Right lobe of liver (tissue), 4 donors: ENCODE measurements around the gene RUNX2.

ENCODE experiments used
- CTCF ChIP-seq, 4 donors: fragments of 200-600 bp in 3 of 4; fragments of 450-650 bp in 1 of 4; IDR thresholded peaks; one replicate each; pipeline versions ENCODE4 v1.5.1 to v1.8.0; 2016 to 2022; ENCODE audit warnings: antibody characterized with exemption in 4 of 4, mild to moderate bottlenecking in 2 of 4
- POLR2A ChIP-seq: fragments of 450-650 bp; IDR thresholded peaks from one replicate; pipeline ENCODE4 v1.6.1; 2017; ENCODE audit warnings: antibody characterized with exemption, mild to moderate bottlenecking
- donor health status: DM: no; HTN: no; CAD: no.
- donor health status: DM: no; HTN: no; CAD: no.
- donor health status: DM: no; HTN: yes; CAD: no.

GRCh38 chr6:45494416-45495135, 166.4 kb downstream of the RUNX2 start:
- no peak for TF ChIP-seq CTCF (IDR thresholded peaks at IDR 0.05)
- no peak for TF ChIP-seq POLR2A
